Measurements from ENCODE around the gene GNGT1. TPM values are rescaled to one million over a fixed set of nuclear protein-coding genes. Genes with fewer than 3 reads are reported as not detected.

GNGT1 gene
- total RNA-seq, result not detected

GRCh38 chr7:93906267-93906666, at the start of gene GNGT1:
Gene GNGT1, plus strand, starts transcription at chr7:93906567. Its CDS starts 180 bp downstream, at chr7:93906747.
- ATAC-seq (ENCODE audit: low read depth), result no peak
- no peaks in the 10 kb centered on the region for H3K36me3 Mint-ChIP-seq
- no peak for DNase-seq
- POLR2A ChIA-PET, result no interaction called here
- peaks cover 16% of the 10 kb centered on the region for H3K27me3 Mint-ChIP-seq
- H3K4me3 Mint-ChIP-seq, result no peak within 1 kb of the TSS
- no peaks in the 10 kb centered on the region for H3K9me3 Mint-ChIP-seq
- no peak within 1 kb of the TSS for H3K27ac Mint-ChIP-seq
- no peaks in the 10 kb centered on the region for H3K4me1 Mint-ChIP-seq

- no peak for ATAC-seq (ENCODE audit: low read depth)
These were observed 47.5 kb upstream of the GNGT1 start for GRCh38 chr7:93858857-93859256.

GRCh38 chr7:93860261-93860660, 46.1 kb upstream of the GNGT1 start:
- no peak for DNase-seq
- Mint-ChIP-seq H3K9me3 (no peaks in the 10 kb centered on the region), H3K27ac (no peak overlapping the region), H3K27me3 (no peaks in the 10 kb centered on the region), H3K4me3 (no peak overlapping the region), H3K36me3 (no peaks in the 10 kb centered on the region), H3K4me1 (no peaks in the 10 kb centered on the region)
- POLR2A ChIA-PET, result no interaction called here
- ATAC-seq (ENCODE audit: low read depth), result no peak

More at GRCh38 chr7:93858857-93859256, 47.5 kb upstream of the GNGT1 start:
- Mint-ChIP-seq H3K36me3 (no peaks in the 10 kb centered on the region), H3K9me3 (no peaks in the 10 kb centered on the region), H3K4me1 (no peaks in the 10 kb centered on the region), H3K27ac (no peak overlapping the region), H3K4me3 (no peak overlapping the region), H3K27me3 (no peaks in the 10 kb centered on the region)
- DNase-seq, result no peak
- POLR2A ChIA-PET, result no interaction called here

GRCh38 chr7:93861325-93861949, 44.9 kb upstream of the GNGT1 start:
- POLR2A ChIA-PET, result no interaction called here

GRCh38 chr7:93862651-93863050, 43.7 kb upstream of the GNGT1 start:
- Mint-ChIP-seq H3K4me1 (no peaks in the 10 kb centered on the region), H3K4me3 (no peak overlapping the region), H3K36me3 (no peaks in the 10 kb centered on the region), H3K9me3 (no peaks in the 10 kb centered on the region), H3K27me3 (no peaks in the 10 kb centered on the region), H3K27ac (no peak overlapping the region)
- POLR2A ChIA-PET, result no interaction called here
- ATAC-seq (ENCODE audit: low read depth), result no peak
- no peak for DNase-seq

More at GRCh38 chr7:93861325-93861949, 44.9 kb upstream of the GNGT1 start:
- ATAC-seq (ENCODE audit: low read depth) (no peak), DNase-seq (no peak)
- Mint-ChIP-seq H3K4me1 (no peaks in the 10 kb centered on the region), H3K36me3 (no peaks in the 10 kb centered on the region), H3K9me3 (no peaks in the 10 kb centered on the region), H3K4me3 (no peak overlapping the region), H3K27me3 (no peaks in the 10 kb centered on the region), H3K27ac (no peak overlapping the region)

GRCh38 chr7:93866886-93867285, 39.5 kb upstream of the GNGT1 start:
- Mint-ChIP-seq H3K4me1 (no peaks in the 10 kb centered on the region), H3K36me3 (no peaks in the 10 kb centered on the region), H3K27me3 (no peaks in the 10 kb centered on the region), H3K9me3 (no peaks in the 10 kb centered on the region), H3K4me3 (no peak overlapping the region), H3K27ac (no peak overlapping the region)
- DNase-seq (no peak), ATAC-seq (ENCODE audit: low read depth) (no peak)
- POLR2A ChIA-PET, result no interaction called here

- no peaks in the 10 kb centered on the region for H3K27me3 Mint-ChIP-seq
- no peaks in the 10 kb centered on the region for H3K4me1 Mint-ChIP-seq
- ATAC-seq (ENCODE audit: low read depth) (no peak), DNase-seq (no peak)
- H3K4me3 Mint-ChIP-seq, result no peak overlapping the region
- POLR2A ChIA-PET, result no interaction called here
- no peaks in the 10 kb centered on the region for H3K9me3 Mint-ChIP-seq
- H3K36me3 Mint-ChIP-seq, result no peaks in the 10 kb centered on the region
- no peak overlapping the region for H3K27ac Mint-ChIP-seq
These were observed 32.3 kb upstream of the GNGT1 start for GRCh38 chr7:93873998-93874574.

GRCh38 chr7:93877742-93878141, 28.6 kb upstream of the GNGT1 start:
- Mint-ChIP-seq H3K4me1 (no peaks in the 10 kb centered on the region), H3K9me3 (no peaks in the 10 kb centered on the region), H3K27me3 (no peaks in the 10 kb centered on the region), H3K36me3 (no peaks in the 10 kb centered on the region), H3K4me3 (no peak overlapping the region), H3K27ac (no peak overlapping the region)
- POLR2A ChIA-PET, result no interaction called here
- DNase-seq (no peak), ATAC-seq (ENCODE audit: low read depth) (no peak)

- Mint-ChIP-seq H3K9me3 (no peaks in the 10 kb centered on the region), H3K27me3 (no peaks in the 10 kb centered on the region), H3K27ac (no peak overlapping the region), H3K36me3 (no peaks in the 10 kb centered on the region), H3K4me1 (no peaks in the 10 kb centered on the region), H3K4me3 (no peak overlapping the region)
- POLR2A ChIA-PET, result no interaction called here
- ATAC-seq (ENCODE audit: low read depth) (no peak), DNase-seq (no peak)
These were observed 27.0 kb upstream of the GNGT1 start for GRCh38 chr7:93879356-93879755.

GRCh38 chr7:93882468-93882867, 23.9 kb upstream of the GNGT1 start:
- no peak for DNase-seq
- Mint-ChIP-seq H3K9me3 (no peaks in the 10 kb centered on the region), H3K36me3 (no peaks in the 10 kb centered on the region), H3K4me3 (no peak overlapping the region), H3K27me3 (peaks cover 5% of the 10 kb centered on the region), H3K4me1 (no peaks in the 10 kb centered on the region), H3K27ac (no peak overlapping the region)
- no peak for ATAC-seq (ENCODE audit: low read depth)
- POLR2A ChIA-PET, result no interaction called here

- ATAC-seq (ENCODE audit: low read depth) (no peak), DNase-seq (no peak)
- Mint-ChIP-seq H3K9me3 (no peaks in the 10 kb centered on the region), H3K27ac (no peak overlapping the region), H3K4me1 (no peaks in the 10 kb centered on the region), H3K4me3 (no peak overlapping the region), H3K27me3 (peaks cover 10% of the 10 kb centered on the region), H3K36me3 (no peaks in the 10 kb centered on the region)
- POLR2A ChIA-PET, result no interaction called here
These were observed 23.1 kb upstream of the GNGT1 start for GRCh38 chr7:93883078-93883916.

- no peak for DNase-seq
- H3K4me3 Mint-ChIP-seq, result no peak overlapping the region
- no peaks in the 10 kb centered on the region for H3K4me1 Mint-ChIP-seq
- H3K27me3 Mint-ChIP-seq, result peaks cover 17% of the 10 kb centered on the region
- H3K27ac Mint-ChIP-seq, result no peak overlapping the region
- POLR2A ChIA-PET, result no interaction called here
- H3K9me3 Mint-ChIP-seq, result no peaks in the 10 kb centered on the region
- no peaks in the 10 kb centered on the region for H3K36me3 Mint-ChIP-seq
- ATAC-seq (ENCODE audit: low read depth), result no peak
These were observed 22.4 kb upstream of the GNGT1 start for GRCh38 chr7:93883917-93884345.

GRCh38 chr7:93884541-93884940, 21.8 kb upstream of the GNGT1 start:
- ATAC-seq (ENCODE audit: low read depth) (no peak), DNase-seq (no peak)
- Mint-ChIP-seq H3K36me3 (no peaks in the 10 kb centered on the region), H3K27ac (no peak overlapping the region), H3K4me3 (no peak overlapping the region), H3K27me3 (peaks cover 23% of the 10 kb centered on the region), H3K9me3 (no peaks in the 10 kb centered on the region), H3K4me1 (no peaks in the 10 kb centered on the region)
- POLR2A ChIA-PET, result no interaction called here

- H3K4me3 Mint-ChIP-seq, result no peak overlapping the region
- DNase-seq, result no peak
- POLR2A ChIA-PET, result no interaction called here
- no peak for ATAC-seq (ENCODE audit: low read depth)
- peaks cover 5% of the 10 kb centered on the region for H3K4me1 Mint-ChIP-seq
- no peaks in the 10 kb centered on the region for H3K36me3 Mint-ChIP-seq
- no peaks in the 10 kb centered on the region for H3K9me3 Mint-ChIP-seq
- H3K27ac Mint-ChIP-seq, result no peak overlapping the region
- H3K27me3 Mint-ChIP-seq, result peaks cover 50% of the 10 kb centered on the region
These were observed 17.1 kb upstream of the GNGT1 start for GRCh38 chr7:93889261-93889660.
